ENCODE data around the gene NPLOC4.

The NPLOC4 gene

DNA sequence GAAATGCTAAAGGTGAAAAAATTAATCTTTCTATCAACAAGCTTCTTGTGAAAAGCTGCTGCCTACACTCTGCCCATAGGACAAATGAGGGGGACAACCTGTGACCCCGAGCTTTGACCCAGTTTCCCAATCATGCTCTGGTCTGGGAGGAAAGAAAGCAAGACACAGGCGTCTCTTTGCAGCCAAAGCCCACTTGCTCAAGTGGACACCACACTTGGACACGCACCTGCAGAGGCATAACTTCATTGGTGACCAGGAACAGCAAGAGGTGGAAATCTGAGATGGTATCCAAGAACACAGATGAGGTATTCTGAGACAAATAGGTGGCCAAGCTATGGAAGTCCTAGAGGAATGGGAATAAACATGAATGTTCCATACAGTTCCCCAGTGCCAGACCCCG lies 69.7 kb downstream of the NPLOC4 start:
- DNase-seq = no peak

GRCh38 chr17:81566461-81567126 lies 70.3 kb downstream of the NPLOC4 start:
- DNase-seq = peak; percentile 69

DNA sequence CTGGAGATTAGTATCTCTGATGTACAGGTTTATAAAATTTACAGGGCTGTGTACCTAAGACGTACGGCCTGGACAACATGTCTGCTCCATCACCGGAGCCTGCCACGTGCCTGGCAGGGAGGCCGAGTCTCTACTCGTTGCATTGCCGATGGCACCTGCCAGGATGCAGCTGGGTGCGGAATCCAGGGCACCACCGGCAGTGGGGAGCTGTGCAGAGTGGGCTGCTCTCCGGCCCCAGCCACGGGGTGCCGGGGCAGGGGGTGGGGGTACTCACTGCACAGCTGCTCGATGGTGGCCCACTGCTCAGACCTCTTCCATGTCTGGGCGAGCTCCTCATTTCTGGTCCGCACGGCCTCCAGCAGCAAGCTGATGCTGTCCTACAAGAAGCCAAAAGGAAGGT lies 71.7 kb downstream of the NPLOC4 start:
- no peak for DNase-seq

DNA sequence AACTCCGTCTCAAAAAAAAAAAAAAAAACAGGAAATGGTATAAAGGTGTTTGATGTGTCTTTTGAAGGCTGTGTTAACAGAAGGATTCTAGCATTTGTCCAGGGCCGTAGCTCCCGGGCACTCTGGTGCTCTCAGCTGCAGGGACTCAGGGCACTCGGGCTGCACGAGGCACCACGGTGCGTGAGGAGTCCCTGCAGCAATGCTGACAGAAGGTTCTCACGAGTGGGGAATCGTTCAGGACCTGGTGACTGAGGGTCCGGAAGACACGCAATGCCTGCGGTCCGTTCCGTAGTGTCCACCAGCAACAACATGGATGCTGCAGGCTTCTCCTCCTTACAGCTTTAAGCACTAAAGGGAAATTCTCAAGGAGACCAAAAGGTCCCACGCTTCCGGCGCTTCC lies 72.1 kb downstream of the NPLOC4 start:
- DNase-seq = no peak

DNA sequence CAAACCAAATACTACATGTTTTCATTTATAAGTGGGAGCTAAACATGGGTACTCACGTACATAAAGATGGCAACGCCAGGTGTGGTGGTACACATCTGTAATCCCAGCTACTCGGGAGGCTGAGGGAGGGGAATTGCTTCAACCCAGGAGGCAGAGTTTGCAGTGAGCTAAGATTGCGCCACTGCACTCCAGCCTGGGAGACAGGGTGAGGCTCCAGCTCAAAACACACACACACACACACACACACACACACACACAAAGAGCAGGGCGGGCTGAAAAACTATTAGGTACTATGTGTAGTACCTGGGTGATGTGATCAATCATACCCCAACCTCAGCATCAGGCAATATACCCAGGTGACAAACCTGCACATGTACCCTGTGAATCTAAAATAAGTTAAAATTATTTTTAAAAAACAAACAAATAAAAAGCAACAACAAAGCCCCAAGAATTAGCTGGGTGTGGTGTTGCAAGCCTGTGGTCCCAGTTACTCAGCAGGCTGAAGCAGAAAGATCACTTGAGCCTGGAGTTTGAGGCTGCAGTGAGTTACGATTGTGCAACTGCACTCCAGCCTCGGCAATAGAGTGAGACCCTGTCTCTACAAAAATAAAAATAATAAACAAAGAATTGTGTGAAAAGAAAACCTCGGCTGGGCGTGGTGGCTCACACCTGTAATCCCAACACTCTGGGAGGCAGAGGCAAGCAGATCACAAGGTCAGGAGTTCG lies 72.9 kb downstream of the NPLOC4 start:
- no peak for DNase-seq

DNA sequence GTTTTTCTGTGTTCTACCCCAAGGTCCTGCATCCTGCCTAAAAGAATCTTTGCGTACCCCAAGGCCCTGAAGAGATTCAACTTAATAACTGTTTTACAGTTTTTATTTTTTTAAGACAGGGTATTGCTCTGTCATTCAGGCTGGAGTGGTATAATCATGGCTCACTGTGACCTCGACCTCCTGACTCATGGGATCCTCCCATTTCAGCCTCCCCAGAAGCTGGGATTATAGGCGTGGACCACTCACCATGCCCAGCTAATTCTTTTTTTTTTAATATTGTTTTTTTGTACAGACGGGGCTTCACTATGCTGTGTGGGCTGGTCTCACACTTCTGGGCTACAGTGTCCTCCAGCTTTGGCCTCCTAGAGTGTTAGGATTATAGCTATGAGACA lies 75.4 kb downstream of the NPLOC4 start:
- no peak for DNase-seq

DNA sequence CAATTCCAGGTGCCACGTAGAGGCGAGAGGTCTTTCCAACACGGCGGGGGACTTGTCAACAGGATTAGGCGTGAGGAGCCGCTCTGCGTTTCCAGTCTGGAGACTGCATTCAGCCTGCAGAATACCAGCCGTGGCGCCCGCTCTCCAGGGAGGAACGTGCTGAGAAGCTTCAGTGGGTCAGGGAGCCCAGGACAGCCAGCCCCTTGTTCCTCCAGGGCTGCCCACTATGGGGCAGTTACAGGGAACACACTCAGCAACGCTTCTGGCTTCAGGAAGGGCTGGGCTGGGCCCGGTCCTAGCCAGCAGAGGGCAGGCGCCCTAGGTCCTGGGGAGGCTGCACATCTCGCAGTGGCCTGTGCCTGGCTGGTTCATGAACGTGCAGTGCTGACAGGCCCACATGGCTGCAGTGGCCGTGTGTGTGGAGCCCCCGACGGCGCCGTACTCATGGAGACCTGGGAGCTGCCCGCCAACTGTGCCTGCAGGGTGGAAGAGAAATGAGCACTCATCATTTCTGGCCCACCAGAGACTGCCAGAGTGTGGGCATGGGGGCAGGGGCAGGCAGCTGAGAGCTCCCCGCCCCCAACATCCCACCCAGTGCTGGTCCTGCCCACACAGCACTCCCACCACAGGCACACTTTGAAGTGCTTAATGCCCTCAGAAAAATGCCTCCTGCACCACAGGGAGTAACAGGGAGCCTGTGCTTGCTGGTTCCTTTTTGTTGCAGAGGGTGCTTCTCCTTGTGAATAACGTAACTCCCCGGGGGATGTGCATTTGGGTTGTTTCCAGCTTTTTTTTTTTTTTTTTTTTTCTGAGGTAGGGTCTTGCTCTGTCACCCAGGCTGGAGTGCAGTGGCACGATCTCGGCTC lies 77.7 kb downstream of the NPLOC4 start:
- no peak for DNase-seq

- DNase-seq = no peak
Observed at GRCh38 chr17:81558115-81558468, 78.8 kb downstream of the NPLOC4 start.

- DNase-seq = no peak
Observed at GRCh38 chr17:81557276-81558114, 79.4 kb downstream of the NPLOC4 start.

- no peak for DNase-seq
Observed at GRCh38 chr17:81556863-81557262, 80.0 kb downstream of the NPLOC4 start.

GRCh38 chr17:81556175-81556691 lies 80.7 kb downstream of the NPLOC4 start:
- no peak for DNase-seq

DNA sequence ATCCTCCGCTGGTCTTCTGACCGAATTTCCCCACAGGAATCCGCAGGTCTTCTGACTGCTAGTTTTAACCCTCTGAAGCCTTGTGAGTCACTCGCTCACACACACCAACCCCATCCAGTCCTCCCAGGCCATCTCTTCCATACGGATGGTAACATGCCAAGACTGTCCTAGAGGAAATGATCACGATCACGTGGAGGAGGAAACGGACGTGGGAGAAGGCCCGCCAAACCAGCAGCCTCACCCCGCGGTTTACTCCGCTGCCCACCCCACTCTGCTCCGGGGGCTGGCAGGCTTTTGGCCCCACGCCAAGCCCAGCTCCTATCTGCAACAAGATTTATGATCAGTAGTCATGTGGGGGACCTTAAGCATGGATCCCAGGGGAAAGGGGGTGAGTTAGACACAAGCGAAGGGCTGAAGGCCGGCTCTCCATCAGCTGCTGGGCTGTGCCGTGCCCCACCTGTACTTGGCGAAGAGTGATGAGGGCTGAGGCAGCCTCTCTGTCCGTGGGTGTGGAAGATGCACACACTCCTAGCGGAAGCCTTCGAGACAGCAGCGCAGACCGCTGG lies 83.2 kb downstream of the NPLOC4 start:
- DNase-seq = peak; percentile 39

DNA sequence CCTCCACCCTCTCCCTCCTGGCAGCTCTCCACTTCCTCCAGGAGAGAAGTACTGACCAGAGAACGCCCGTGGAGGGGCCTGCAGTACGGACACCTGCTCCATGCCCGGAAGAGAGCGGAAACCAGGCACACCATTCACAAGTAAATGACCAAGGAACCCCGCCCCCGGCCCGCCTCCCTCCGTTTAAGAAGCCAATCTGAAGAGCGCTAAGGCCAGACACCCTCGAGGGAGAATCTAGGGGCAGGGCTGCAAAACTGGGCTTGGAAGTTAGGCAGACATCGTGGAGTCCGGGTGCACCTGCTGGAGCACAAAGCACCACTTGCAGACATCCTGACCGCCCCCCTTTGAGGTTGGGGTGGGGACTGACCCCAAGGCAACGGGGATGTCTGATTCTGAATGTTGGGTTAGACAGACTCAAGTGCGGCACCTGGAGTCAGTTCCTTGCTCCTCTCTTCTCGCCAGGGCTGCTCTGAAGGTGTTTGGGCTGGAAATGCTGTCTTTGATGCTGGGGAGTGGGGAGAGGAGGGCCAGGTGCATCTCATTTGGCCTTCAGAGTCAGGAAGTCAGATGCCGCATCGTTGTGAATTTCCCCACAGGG lies 83.8 kb downstream of the NPLOC4 start:
- DNase-seq = peak; percentile 78

GRCh38 chr17:81552244-81553017 lies 84.5 kb downstream of the NPLOC4 start, which contains the start of gene FAAP100:
TSS of gene FAAP100 (minus strand) at chr17:81552353. CDS start at chr17:81552330, 23 bp downstream.
- peak; percentile 95 for DNase-seq

- peak; percentile 63 for DNase-seq
Observed at GRCh38 chr17:81551458-81552243, 85.3 kb downstream of the NPLOC4 start.

GRCh38 chr17:81550830-81551457 lies 86.0 kb downstream of the NPLOC4 start:
- DNase-seq = no peak

GRCh38 chr17:81550285-81550684 lies 86.6 kb downstream of the NPLOC4 start:
- no peak for DNase-seq

GRCh38 chr17:81549826-81550225 lies 87.1 kb downstream of the NPLOC4 start:
- DNase-seq = no peak

DNA sequence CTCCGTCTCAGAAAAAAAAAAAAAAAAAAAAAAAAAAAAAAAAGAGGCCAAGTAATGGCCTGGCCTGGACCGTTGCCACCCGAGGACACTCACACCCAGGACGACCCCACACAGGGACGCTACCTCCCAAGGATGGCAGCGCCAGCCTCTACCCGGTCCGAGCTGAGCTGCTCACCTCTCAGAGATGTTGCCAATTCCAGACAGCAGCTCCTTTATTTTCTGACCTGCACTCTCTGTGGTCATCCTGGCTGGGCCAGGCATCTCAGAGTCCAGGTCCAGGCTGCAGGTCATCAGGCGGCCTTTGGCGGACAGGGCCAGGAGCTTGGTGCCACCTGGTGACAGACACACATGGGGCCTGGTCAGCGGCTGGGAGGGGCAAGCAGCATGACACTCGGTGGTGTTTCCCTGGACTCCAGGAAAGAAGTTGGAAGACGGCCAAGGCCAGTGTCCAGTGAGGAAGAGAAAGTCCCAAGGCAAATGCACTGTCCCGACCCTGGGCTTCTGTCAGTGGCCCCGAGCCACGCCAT lies 87.8 kb downstream of the NPLOC4 start:
- DNase-seq = no peak
